Regular cardiac myocyte (primary cell): ENCODE data around the gene OR6C74. TPM values are rescaled to one million over a fixed set of nuclear protein-coding genes. Genes with fewer than 3 reads are reported as not detected.

ENCODE experiments used
- total RNA-seq: library from RNA; depleted of rRNA; stranded (reverse); fragments of >200 nt; gene quantifications from 2 replicates; pipeline ENCODE4 v1.2.3, GENCODE V29; 2014

Gene OR6C74
- under 0.01 TPM in 1 of 2 replicates, not detected in the other for total RNA-seq

GRCh38 chr12:55244309-55244708 is at the start of gene OR6C74:
TSS of gene OR6C74 (plus strand) at chr12:55244609. CDS start at chr12:55247288, 2,679 bp downstream.

GRCh38 chr12:55220725-55221124 is 23.7 kb upstream of the OR6C74 start, which contains the start of gene OR10A7:
TSS of gene OR10A7 (plus strand) at chr12:55221025. CDS start at chr12:55221025, 0 bp downstream.

Other genes with a start within 250 kb of the OR6C74 start
- not detected in 2 replicates for gene NEUROD4, start 224.6 kb upstream of the OR6C74 start, total RNA-seq
- gene OR9K2, start 118.2 kb upstream of the OR6C74 start, total RNA-seq = not detected in 2 replicates
- not detected in 2 replicates for gene OR10A7, start 23.6 kb upstream of the OR6C74 start, total RNA-seq
- not detected in 2 replicates for gene OR6C6, start 52.0 kb downstream of the OR6C74 start, total RNA-seq
- not detected in 2 replicates for gene OR6C1, start 69.7 kb downstream of the OR6C74 start, total RNA-seq
- not detected in 2 replicates for gene OR6C3, start 86.1 kb downstream of the OR6C74 start, total RNA-seq
- not detected in 2 replicates for gene OR6C75, start 118.4 kb downstream of the OR6C74 start, total RNA-seq
- not detected in 2 replicates for gene OR6C65, start 155.9 kb downstream of the OR6C74 start, total RNA-seq
- not detected in 2 replicates for gene OR6C76, start 181.6 kb downstream of the OR6C74 start, total RNA-seq
- not detected in 2 replicates for gene OR6C2, start 199.5 kb downstream of the OR6C74 start, total RNA-seq
- not detected in 2 replicates for gene OR6C70, start 225.5 kb downstream of the OR6C74 start, total RNA-seq
- gene OR6C68, start 247.8 kb downstream of the OR6C74 start, total RNA-seq = not detected in 2 replicates